Spleen (tissue), 7 donors: ENCODE results near the gene SRPRB.

Experiments used
- POLR2A ChIP-seq, 3 donors: fragments of 450-650 bp; IDR thresholded peaks; one replicate each; pipeline ENCODE4 v1.5.1; 2017; ENCODE audit warnings: antibody characterized with exemption in 3 of 3, mild to moderate bottlenecking in 1 of 3
- TF ChIP-seq, protein P1 (sequence below), 11 experiments: fragments of 200-600 bp in 7 of 11; fragments of 450-650 bp in 4 of 11; sonication (generic) in 4 of 11; IDR thresholded peaks in 8 of 11; conservative IDR thresholded peaks in 3 of 11; 1 replicate in 7 of 11; 2 replicates in 4 of 11; pipeline versions ENCODE4 v1.4.0 to v1.8.0; 2016 to 2021; ENCODE audit warnings: antibody characterized with exemption in 11 of 11, inconsistent platforms in 4 of 11, mild to moderate bottlenecking in 1 of 11
- donor health status: DM: no; HTN: no; CAD: no; lungs with moderate emphysema.
- donor health status: DM: no; HTN: no; CAD: no.
- donor health status: DM: no; HTN: no; CAD: no.

DNA sequence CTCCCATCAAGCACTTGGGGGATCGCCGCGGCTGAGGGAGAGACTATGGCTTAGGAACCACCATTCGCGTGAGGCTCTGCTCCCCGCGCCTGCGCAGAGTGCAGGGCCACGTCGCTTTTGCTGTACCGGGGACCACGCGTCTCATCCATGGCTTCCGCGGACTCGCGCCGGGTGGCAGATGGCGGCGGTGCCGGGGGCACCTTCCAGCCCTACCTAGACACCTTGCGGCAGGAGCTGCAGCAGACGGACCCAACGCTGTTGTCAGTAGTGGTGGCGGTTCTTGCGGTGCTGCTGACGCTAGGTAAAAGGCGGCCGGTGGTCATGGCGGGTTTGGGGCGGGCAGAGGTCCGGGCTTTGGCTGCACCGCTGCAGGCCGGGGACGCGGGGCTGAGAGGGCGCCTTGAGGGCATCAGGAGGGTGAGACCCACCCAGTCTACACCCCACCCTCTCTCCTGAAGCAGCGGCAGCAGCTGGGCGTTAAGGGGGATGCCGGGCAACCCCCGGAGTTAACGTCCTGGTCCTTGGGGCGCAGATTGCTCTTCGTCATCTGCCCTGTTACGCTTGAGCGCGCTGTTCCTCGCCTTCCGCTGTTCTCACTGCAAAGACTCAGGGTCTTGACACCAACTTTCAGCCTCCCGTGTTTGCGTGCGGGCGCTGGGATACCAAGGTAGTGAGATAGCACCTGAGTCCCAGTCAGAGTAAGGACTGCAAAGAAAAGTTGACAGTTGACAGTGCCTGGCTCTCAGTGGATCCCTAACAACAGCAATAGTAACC, at the start of gene SRPRB:
- peak in 1 of 3 donors; percentile 27 for TF ChIP-seq POLR2A (IDR thresholded peaks at IDR 0.05)
- TF ChIP-seq, protein P1, sequence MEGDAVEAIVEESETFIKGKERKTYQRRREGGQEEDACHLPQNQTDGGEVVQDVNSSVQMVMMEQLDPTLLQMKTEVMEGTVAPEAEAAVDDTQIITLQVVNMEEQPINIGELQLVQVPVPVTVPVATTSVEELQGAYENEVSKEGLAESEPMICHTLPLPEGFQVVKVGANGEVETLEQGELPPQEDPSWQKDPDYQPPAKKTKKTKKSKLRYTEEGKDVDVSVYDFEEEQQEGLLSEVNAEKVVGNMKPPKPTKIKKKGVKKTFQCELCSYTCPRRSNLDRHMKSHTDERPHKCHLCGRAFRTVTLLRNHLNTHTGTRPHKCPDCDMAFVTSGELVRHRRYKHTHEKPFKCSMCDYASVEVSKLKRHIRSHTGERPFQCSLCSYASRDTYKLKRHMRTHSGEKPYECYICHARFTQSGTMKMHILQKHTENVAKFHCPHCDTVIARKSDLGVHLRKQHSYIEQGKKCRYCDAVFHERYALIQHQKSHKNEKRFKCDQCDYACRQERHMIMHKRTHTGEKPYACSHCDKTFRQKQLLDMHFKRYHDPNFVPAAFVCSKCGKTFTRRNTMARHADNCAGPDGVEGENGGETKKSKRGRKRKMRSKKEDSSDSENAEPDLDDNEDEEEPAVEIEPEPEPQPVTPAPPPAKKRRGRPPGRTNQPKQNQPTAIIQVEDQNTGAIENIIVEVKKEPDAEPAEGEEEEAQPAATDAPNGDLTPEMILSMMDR (IDR thresholded peaks at IDR 0.05 in 8 of 11, conservative IDR thresholded peaks at IDR 0.05 in 3 of 11), result peak in 1 of 11 experiments; percentile 24
